ENCODE data around the gene THAP11. TPM values are rescaled to one million over a fixed set of nuclear protein-coding genes. Genes with fewer than 3 reads are reported as not detected.

The THAP11 gene
- total and polyA plus RNA-seq, 2 of the 13 experiments (the other 11 are each of a cell fraction or from before 2014, with no cell fraction given): 44.2 to 53.4 TPM

GRCh38 chr16:67846320-67847063, 4.4 kb downstream of the THAP11 start, which contains the start of gene NUTF2 (continued):
- TF ChIP-seq SMAD1 (CRISPR knock-in tag; IDR thresholded peaks at IDR 0.05; ENCODE audit: borderline replicate concordance, low read depth) (peak; percentile 96), NRL (CRISPR knock-in tag; IDR thresholded peaks at IDR 0.05; ENCODE audit: borderline replicate concordance) (peak; percentile 61), ZNF510 (CRISPR knock-in tag; IDR thresholded peaks at IDR 0.05; ENCODE audit: low read depth) (peak; percentile 44; the same call in 1 of the 2 replicates), HOXA5 (CRISPR knock-in tag; IDR thresholded peaks at IDR 0.05) (peak; percentile 89), SNAI1 (CRISPR knock-in tag; IDR thresholded peaks at IDR 0.05; ENCODE audit: borderline replicate concordance) (0 out of 2 replicates have a peak, but pooled peaks have one; percentile 84), PAF1 (CRISPR knock-in tag; IDR thresholded peaks at IDR 0.05) (no peak), PCBP1 (IDR thresholded peaks at IDR 0.05; ENCODE audit: borderline replicate concordance, low read depth, low read length) (peak; percentile 99), ZNF703 (CRISPR knock-in tag; IDR thresholded peaks at IDR 0.05; ENCODE audit: borderline replicate concordance) (peak; percentile 83; the same call in 1 of the 2 replicates), ZSCAN12 (CRISPR knock-in tag; IDR thresholded peaks at IDR 0.05) (no peak), NFYC (CRISPR knock-in tag; IDR thresholded peaks at IDR 0.05) (peak; percentile 50; the same call in 1 of the 2 replicates), ZNF432 (CRISPR knock-in tag; IDR thresholded peaks at IDR 0.05; ENCODE audit: borderline replicate concordance) (no peak), ZNF839 (CRISPR knock-in tag; IDR thresholded peaks at IDR 0.05; ENCODE audit: borderline replicate concordance) (peak; percentile 70; the same call in 1 of the 2 replicates), SUZ12 (IDR thresholded peaks at IDR 0.05; ENCODE audit: low read depth, low read length) (peak; percentile 96), FOSL2 (CRISPR knock-in tag; IDR thresholded peaks at IDR 0.05) (no peak), SRSF4 (IDR thresholded peaks at IDR 0.05; ENCODE audit: low read depth, low read length, poor library complexity, severe bottlenecking) (peak; percentile 23), ATF3 (CRISPR knock-in tag; IDR thresholded peaks at IDR 0.05) (peak; percentile 26; the same call in 1 of the 2 replicates), PTBP1 (IDR thresholded peaks at IDR 0.05; ENCODE audit: low read depth, low read length, poor library complexity, severe bottlenecking) (no peak), HDAC2 (CRISPR knock-in tag; IDR thresholded peaks at IDR 0.05) (peak; percentile 87), SNRNP70 (IDR thresholded peaks at IDR 0.05; ENCODE audit: low read depth, low read length) (no peak), AGO2 (optimal IDR thresholded peaks at IDR 0.05; ENCODE audit: low read depth, low read length) (peak; percentile 83), CREB1 (IDR thresholded peaks at IDR 0.05) (peak; percentile 77), CREB1 (CRISPR knock-in tag; IDR thresholded peaks at IDR 0.05) (peak; percentile 81; the same call in 1 of the 2 replicates), FOXP4 (CRISPR knock-in tag; IDR thresholded peaks at IDR 0.05) (peak; percentile 77), ISL2 (CRISPR knock-in tag; IDR thresholded peaks at IDR 0.05) (no peak; the same call in none of the 2 replicates), NFE2L1 (CRISPR knock-in tag; IDR thresholded peaks at IDR 0.05; ENCODE audit: borderline replicate concordance) (no peak), PBX3 (CRISPR knock-in tag; IDR thresholded peaks at IDR 0.05; ENCODE audit: borderline replicate concordance) (no peak)

Measured in HepG2 (cell line).